M059J (cell line): ENCODE results near the gene USP31. TPM values are rescaled to one million over a fixed set of nuclear protein-coding genes. Genes with fewer than 3 reads are reported as not detected.

Experiments
- DNase-seq: peaks from one replicate; pipeline ENCODE4 v3.0.0-alpha.2; 2012; ENCODE audit warnings: low read depth
- total RNA-seq: library from RNA; depleted of rRNA; stranded (reverse); fragments of >200 nt; shearing (Covaris generic); gene quantifications from 2 replicates; pipeline ENCODE4 v1.2.3, GENCODE V29; 2014

Gene USP31
- total RNA-seq, 1 experiment from 2014 or later, result 10.6 TPM

DNA sequence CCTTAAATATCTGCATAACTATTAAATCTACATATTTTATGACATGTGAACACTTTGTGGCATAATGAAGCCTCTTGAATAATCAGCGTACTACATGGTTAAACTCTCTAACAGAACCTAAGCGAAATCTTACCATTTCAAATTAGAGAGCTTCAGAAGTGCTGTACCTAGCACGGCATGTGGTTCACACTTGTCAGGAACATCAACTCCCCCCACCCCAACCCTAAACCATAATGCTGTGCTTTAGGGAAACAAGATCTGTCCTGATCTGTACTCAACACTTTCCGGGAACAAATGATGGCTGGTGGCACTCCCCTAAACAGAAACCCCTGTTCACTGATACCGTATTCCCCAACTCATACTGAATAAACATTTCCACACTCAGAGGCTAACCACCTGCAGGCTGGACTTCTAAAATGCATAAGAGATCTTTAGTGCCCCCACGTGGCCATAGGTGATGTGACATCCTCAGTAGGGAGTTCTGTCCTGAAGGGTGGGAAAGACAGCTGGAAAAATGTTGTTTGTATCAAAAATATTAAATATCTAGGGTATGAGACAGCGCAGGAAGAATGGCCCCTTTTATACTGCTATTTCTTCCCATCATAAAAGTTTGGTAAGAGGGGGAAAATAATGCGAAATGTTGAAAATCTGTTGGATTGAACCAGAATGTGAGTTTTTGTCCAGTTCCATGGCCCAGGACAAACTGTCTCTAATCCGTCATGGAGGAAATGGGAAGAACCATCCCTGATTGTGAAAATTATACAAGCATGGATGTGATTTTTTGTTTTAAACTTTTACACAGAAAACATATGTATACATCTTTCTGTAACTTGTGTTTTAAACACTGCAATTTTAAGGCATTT lies 88.6 kb downstream of the USP31 start:
- DNase-seq, result peak; percentile 66

DNA sequence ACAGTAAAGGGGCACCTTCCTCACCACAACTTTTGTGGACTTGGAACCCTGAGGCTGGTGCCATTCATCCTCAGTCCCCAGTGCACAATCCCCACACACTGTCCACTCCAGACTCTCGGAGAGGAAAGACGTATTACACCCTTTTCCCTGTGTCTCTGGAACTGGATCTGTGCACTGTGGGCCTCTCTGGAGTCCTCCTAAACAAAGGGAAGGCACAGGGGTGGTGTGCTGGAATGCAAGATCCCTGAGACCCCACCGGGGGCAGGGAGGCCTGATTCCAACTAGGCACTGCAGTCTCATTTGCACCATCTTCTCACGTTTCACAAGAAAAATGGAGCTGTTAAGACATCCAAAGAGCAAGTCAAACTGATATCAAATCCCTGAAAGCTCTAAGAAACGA lies 89.8 kb downstream of the USP31 start:
- no peak for DNase-seq

DNA sequence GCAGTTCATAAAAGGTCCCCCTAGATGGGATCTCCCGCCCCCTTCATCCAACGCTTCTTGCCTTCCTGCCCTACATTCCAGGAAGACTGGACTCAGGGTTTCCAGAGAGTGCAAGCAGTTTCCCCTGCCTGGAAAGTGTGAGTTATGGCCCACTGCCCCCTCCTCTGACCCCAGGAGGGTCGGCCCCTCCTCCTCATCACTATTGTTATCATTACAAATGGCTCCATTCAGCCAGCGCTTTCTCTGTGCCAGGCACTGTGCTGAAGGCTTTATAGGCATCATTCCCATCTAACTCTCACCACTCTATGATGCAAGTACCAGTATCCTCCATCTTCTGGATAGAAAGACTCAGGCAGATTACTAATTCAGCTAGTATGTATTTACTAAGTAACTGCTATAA lies 90.7 kb downstream of the USP31 start:
- DNase-seq, result no peak

DNA sequence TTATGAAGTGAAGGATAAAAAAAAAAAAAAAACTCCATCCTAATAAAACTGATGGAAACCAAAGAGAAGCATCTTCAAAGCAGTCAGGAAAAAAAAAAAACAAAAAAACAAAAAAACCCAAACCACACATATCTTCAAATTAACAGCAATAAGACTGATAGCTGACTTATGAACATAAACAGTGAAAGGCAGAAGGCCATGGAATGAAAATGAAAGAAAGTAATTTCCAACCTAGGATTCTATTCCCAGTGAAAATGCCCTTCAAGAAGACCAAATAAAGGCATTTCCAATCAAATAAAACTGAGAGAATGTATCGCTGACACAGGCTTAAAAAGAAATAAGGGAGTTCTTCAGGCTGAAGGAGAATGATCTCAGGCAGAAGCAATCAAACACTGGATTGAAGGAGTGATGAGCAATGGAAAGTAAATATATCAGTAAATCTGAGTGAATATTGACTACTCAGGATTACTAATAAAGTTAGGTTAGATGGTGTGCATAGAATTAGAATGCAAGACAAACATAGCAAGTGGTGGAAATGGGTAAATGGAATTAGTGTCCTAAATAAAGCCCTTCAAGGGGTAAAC lies 92.1 kb downstream of the USP31 start:
- DNase-seq, result no peak

DNA sequence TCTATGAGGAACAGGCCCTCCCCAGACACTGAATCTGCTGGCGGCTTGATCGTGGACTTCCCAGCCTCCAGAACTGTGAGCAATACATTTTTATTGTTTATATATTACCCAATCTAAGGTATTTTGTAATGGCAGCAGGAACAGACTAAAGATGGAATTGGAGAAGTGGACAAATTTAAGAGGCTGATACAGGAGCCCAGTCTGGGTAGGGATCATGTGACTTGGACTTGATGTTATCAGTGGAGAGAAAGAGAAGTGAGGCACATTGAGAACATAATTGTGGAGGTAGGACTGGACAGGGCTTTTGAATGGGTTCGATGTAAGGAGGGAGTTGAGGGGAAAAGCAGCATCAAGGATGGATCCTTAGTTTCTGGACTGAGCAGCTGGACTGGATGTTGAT lies 93.8 kb downstream of the USP31 start:
- no peak for DNase-seq

DNA sequence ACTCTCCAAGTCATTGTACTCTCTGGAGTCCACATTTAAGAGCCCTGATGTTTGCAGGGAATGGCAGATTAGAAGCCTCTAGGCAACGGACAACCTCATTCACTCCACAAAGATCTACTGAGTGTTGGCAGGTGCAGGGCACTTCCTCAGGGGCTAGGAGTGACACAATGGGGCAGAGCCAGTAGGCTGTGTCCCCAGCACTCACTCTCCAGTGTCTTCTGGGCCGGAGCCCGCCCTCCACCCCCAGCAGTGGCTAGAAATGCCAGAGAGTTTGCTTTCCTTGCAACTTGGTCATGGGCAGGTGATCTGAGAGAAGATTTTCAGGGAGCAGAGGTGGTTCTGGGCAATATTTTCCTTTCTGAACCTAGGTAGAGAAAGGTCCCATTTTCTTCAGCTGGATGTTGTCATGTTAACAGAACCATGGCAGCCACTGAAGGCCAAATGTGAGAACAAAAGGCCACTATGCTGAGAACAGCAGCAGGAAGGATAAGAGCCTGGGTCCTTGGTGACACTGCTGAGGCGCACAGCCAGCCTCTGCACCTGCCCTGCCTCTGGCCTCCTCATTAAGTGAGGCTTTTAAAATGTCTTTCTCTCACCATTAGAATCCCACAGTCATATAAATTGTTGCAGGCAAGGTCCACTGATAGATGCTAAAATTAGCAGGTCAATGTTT lies 96.2 kb downstream of the USP31 start:
- no peak for DNase-seq

DNA sequence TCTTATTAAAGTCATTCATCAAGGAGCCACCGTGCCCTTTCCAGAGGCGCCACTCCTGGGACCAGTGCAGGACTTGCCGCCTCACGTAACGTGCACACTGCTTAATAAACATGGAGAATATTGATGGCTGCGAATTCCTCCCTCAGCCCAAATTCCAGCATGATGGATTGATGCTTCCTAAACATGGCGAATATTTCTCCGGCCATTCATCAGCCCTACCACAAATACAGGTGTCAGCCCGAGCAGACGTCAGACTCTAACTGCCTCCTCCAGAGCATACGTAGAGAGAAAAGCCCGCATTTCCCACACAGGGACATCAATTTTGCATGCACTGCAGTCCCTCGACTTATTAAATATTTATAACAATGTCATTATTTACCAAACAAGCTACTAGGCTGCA lies 97.0 kb downstream of the USP31 start:
- no peak for DNase-seq

DNA sequence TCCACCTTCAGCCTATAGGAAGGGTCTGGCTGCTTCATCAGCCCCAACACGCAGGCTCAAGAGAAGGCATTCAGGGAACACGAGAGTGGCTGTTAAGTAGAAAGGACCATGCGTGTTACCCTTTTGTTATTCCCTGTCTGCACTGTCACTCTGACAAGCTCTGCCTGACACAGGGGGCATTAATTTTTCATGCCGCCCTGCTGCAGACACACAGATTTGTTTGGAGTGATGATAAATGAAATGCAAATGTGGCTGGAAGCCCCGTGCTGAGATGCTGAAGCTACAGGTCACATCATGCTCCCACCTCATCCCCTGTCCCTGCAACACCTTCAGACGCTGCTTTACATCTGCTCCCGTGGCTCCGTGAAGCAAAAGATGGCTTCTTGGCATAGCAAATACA lies 97.7 kb downstream of the USP31 start:
- no peak for DNase-seq

- DNase-seq, result no peak
Observed at GRCh38 chr16:23048164-23048563, 101.1 kb downstream of the USP31 start.

DNA sequence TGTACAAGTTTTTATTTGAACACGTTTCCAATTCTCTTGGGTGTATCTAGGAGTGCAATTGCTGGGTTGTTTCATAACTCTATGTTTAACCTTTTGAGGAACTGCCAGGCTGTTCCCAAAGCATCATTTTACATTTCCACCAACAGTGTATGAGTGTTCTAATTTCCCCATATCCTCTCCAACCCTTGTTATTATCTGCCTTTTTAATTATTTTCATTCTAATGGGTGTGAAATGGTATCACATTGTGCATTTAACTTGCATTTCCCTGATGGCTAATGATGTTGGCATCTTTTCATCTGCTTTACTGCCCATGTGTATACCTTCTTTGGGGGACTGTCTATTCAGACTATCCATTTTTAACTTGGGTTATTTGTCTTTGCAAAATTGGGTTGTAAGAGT lies 104.2 kb downstream of the USP31 start:
- no peak for DNase-seq

GRCh38 chr16:23040246-23040645 lies 109.0 kb downstream of the USP31 start:
- peak; percentile 7 for DNase-seq

DNA sequence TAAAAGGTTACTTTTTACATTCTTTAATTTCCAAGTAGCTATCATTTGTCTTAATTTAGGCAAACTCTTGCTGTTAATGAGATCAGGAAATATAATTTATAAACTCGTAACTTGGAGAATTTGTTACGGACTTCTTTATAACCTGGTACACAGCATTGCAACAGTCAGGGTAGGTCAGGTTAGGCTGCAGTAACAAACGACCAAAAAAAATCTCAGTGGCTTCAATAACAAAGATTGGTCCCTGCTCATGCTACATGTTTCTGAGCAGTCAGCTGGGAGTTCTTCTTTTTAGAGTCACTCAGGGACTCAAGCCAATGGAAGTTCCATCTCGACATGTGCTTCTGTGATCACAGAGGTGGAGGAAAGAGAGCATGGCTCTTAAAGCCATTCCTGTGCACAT lies 110.1 kb downstream of the USP31 start:
- DNase-seq, result no peak

GRCh38 chr16:23035240-23035639 lies 114.0 kb downstream of the USP31 start:
- no peak for DNase-seq

DNA sequence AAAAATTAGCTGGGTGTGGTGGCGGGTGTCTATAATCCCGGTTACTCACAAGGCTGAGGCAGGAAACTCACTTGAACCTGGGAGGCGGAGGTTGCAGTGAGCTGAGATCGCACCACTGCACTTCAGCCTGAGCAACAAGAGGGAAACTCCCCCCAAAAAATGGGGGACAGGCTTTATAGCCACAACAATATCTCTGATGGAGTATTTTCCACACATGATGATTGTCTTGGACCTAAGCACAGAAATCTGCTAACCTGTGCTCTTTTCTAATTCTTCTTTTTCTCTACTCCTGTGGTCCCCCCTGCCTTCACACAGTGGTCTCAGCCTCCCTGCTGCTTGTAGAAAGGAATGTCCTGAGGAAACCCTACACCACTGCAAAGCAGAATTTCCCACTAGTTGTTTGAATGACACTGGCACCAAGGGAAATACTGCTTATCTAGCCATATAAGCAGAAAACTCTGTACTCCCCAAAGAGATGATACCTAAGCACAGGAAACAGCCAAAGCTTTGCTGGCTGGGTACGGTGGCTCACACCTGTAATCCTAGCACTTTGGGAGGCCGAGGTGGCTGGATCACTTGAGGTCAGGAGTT lies 117.6 kb downstream of the USP31 start:
- DNase-seq, result no peak

GRCh38 chr16:23029733-23030420 lies 119.4 kb downstream of the USP31 start:
- DNase-seq, result no peak

DNA sequence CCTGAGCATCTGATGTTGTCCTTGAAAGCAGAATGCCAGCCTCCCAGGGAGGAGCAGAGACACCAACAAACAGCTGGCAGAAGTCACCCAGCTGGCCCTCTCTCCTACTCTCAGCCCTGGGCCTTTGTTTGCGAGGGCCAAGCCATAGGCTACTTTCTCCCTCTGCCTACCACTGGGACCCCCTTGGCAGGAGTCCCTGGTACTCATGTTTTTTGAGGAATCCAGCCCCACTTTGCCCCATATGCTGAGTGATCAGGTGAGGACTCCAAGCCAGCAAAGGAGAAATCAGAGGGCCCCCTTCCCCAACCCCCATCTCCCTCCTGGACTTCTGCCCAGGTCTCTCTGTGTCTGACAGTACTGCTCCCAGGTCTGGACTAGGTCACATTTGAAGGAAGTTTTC lies 121.9 kb downstream of the USP31 start:
- DNase-seq, result no peak

- peak; percentile 37 for DNase-seq
Observed at GRCh38 chr16:23026784-23027362, 122.4 kb downstream of the USP31 start.

GRCh38 chr16:23025692-23026307 lies 123.5 kb downstream of the USP31 start:
- peak; percentile 18 for DNase-seq

GRCh38 chr16:23024044-23024443 lies 125.2 kb downstream of the USP31 start:
- no peak for DNase-seq

DNA sequence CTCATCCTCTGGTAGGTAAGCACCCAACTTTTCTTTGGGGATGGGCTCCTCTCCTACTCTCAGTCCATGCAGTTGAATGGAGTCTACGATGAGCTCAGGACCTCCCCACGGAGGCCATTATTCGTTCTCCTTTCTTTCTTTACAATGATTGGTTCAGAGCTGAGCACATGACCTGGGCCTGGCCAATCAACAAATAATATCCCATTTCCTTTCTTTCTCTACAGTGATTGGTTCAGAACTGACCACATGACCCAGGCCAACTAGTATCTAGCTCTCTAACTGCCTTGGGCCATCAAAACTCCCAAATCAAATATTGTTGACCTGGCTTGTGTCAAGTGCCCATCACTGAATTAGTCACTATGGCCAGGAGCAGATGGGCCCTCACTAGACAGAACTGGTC lies 129.2 kb downstream of the USP31 start:
- peak; percentile 3 for DNase-seq

GRCh38 chr16:23016368-23016767 lies 132.9 kb downstream of the USP31 start:
- DNase-seq, result no peak
